SK-N-MC (cell line): ENCODE results near the gene TP53RK.

ENCODE experiments used
- EZH2 ChIP-seq: fragments of 200-600 bp; sonication (generic); IDR thresholded peaks from one replicate; pipeline ENCODE4 v1.6.1; 2017; ENCODE audit warnings: antibody characterized with exemption
- FOXP2 ChIP-seq: optimal IDR thresholded peaks from 2 replicates; pipeline ENCODE3; 2011; ENCODE audit warnings: mild to moderate bottlenecking, moderate library complexity; ENCODE audit not compliant: insufficient read depth; ENCODE audit errors: extremely low read length, control extremely low read depth
- POLR2AphosphoS5 ChIP-seq: IDR thresholded peaks from 2 replicates; pipeline ENCODE4 v1.6.1; 2012; ENCODE audit warnings: mild to moderate bottlenecking, low read depth, low read length, borderline replicate concordance

DNA sequence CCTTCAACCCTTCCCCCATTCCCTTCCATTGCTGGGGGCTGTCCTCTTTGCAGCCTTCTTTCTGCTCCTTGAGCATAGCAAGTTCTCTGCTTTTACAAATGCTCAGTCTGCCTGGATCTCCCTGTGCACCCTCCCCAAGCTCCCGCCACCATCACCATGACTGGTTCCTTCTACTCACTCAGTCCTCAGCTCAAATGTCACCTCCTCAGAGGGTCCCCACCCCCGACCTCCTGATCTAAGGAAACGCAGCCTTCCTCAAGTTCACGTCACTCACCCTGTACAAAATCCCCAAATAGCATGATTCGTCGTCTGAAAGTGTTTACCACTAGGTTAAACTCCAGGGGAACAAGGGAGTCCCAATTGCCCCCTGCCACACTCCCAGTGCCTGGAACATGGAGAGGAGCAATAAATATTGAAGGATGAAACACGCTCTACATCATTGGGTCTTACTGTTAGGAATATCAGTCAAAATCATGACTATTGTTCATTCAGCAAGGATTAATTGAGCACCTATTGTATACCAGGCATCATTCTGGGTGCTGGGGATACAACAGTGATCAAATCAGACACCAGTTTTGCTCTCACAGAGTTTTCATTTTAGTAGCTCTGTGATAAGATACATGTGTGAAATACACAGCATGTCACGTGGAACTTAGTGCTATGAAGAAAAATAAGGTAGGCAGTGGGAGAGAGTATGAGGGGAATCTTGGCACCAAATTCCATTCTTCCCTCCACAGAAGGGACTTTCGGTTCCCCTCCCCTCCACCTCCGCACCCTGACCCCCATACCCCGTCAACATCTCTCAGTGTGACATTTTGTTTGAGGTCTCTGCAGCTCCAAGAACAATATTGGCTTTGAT, 15.6 kb downstream of the TP53RK start:
- TF ChIP-seq POLR2AphosphoS5 (no peak), EZH2 (no peak), FOXP2 (no peak)
